Peyer's patch (tissue), 4 donors: ENCODE measurements around the gene MED13. TPM values are rescaled to one million over a fixed set of nuclear protein-coding genes. Genes with fewer than 3 reads are reported as not detected.
"Not testable (repeated sequence)": the region's sequence is repeated elsewhere in the genome, so short reads cannot be mapped to it uniquely, and the experiment has no call there.

Experiments
- DNase-seq, 3 donors: peaks; one replicate each; pipeline ENCODE4 v3.0.0-alpha.2; 2017 to 2019
- H3K27ac ChIP-seq, 4 donors: fragments of 200-600 bp; sonication (generic); one replicate each; pipeline ENCODE4 v1.5.1; 2016 to 2019
- H3K27me3 ChIP-seq, 2 donors: fragments of 200-600 bp; sonication (generic); one replicate each; pipeline ENCODE4 v1.5.1; 2019
- H3K36me3 ChIP-seq, 3 donors: fragments of 200-600 bp; sonication (generic); one replicate each; pipeline ENCODE4 v1.5.1; 2016 to 2019
- H3K4me1 ChIP-seq, 4 donors: fragments of 200-600 bp; sonication (generic); one replicate each; pipeline ENCODE4 v1.5.1; 2016 to 2019
- H3K4me3 ChIP-seq, 4 donors: fragments of 200-600 bp; sonication (generic); 1 replicate in 3 of 4; 2 replicates in 1 of 4; pipeline ENCODE4 v1.5.1; 2016 to 2019; ENCODE audit warnings: mild to moderate bottlenecking in 1 of 4
- H3K9me3 ChIP-seq, 4 donors: fragments of 200-600 bp; sonication (generic); one replicate each; pipeline ENCODE4 v1.5.1; 2016 to 2019; ENCODE audit warnings: mild to moderate bottlenecking in 1 of 4
- POLR2A ChIP-seq, 2 donors: fragments of 450-650 bp; IDR thresholded peaks; one replicate each; pipeline ENCODE4 v1.5.1; 2017; ENCODE audit warnings: antibody characterized with exemption in 2 of 2, mild to moderate bottlenecking in 2 of 2, moderate library complexity in 2 of 2
- total RNA-seq, 4 donors: library from RNA; depleted of rRNA; stranded (reverse); fragments of >200 nt; gene quantifications; one replicate each; pipeline ENCODE4 v1.1.0, GENCODE V29; 2016
- TF ChIP-seq, protein P1 (sequence below), 6 experiments: fragments of 450-650 bp in 4 of 6; fragments of 200-600 bp in 2 of 6; sonication (generic) in 1 of 6; IDR thresholded peaks; one replicate each; pipeline ENCODE4 v1.5.1; 2017 to 2019; ENCODE audit warnings: antibody characterized with exemption in 6 of 6, mild to moderate bottlenecking in 3 of 6, moderate library complexity in 1 of 6

The MED13 gene
- total RNA-seq, 4 donors from 2014 or later = 84.4 to 452 (median 131) TPM

GRCh38 chr17:61904094-61904710, 160.9 kb downstream of the MED13 start:
- Histone ChIP-seq H3K36me3 (peaks cover 0 to 31% (median 0%) of the 10 kb centered on the region in 3 donors), H3K27ac (peak overlapping the region in 3 of 4 donors; percentile 27 to 56 (median 45)), H3K4me3 (peak overlapping the region in 3 of 4 donors; percentile 11 to 25 (median 20)), H3K4me1 (no peaks in the 10 kb centered on the region), H3K27me3 (no peaks in the 10 kb centered on the region), H3K9me3 (no peaks in the 10 kb centered on the region)
- peak in 2 of 3 donors; percentile 50 to 76 for DNase-seq
- TF ChIP-seq, protein P1, sequence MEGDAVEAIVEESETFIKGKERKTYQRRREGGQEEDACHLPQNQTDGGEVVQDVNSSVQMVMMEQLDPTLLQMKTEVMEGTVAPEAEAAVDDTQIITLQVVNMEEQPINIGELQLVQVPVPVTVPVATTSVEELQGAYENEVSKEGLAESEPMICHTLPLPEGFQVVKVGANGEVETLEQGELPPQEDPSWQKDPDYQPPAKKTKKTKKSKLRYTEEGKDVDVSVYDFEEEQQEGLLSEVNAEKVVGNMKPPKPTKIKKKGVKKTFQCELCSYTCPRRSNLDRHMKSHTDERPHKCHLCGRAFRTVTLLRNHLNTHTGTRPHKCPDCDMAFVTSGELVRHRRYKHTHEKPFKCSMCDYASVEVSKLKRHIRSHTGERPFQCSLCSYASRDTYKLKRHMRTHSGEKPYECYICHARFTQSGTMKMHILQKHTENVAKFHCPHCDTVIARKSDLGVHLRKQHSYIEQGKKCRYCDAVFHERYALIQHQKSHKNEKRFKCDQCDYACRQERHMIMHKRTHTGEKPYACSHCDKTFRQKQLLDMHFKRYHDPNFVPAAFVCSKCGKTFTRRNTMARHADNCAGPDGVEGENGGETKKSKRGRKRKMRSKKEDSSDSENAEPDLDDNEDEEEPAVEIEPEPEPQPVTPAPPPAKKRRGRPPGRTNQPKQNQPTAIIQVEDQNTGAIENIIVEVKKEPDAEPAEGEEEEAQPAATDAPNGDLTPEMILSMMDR (IDR thresholded peaks at IDR 0.05) = no peak

DNA sequence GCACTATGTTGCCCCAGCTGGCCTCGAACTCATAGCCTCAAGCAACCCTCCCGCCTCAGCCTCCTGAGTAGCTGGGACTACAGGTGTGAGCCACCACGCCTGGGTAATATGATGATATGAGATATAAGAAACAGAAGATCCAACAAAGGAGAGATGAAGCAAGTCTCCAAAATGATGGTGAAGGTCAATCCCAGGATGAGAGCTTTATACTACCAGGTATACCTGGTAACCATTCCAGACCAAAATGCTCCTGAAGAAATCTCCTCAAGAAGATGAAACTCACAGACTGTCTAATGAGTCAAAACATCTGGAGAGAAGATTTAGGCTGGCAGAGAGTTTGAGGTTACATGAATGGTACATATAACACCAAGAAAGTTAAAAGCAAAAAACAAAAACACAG, 161.8 kb downstream of the MED13 start:
- no peak for DNase-seq

DNA sequence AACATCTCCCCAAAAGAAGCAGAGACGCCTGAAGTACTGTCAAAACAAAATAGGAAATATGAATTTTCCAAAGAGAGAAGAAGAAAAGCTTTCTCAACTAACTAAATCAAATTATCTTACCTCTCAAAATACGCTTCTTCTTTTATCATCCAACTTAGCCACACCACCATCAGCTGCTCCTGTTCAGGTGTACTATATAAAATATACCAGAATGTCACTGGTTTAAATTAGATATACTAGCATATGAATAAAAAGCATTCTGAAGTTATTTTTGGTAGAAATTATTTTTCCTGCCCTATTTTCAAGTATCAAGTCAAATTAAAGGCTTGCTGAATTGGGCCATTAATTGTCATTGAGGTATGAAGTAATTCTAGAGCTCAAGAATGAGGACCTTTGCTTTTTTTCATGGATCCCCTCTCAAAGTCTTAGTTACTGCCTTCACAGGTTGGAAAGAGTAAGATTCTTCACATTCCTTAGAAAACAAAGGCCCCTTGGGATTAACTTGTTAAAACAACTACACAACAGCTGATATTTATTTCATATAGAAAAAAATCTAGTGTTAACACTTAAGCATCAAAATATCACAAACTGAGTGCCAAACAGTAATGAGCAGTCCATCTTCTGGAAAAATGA, 167.4 kb downstream of the MED13 start:
- Histone ChIP-seq H3K27ac (no peak overlapping the region), H3K27me3 (no peaks in the 10 kb centered on the region), H3K4me1 (no peaks in the 10 kb centered on the region), H3K36me3 (peaks cover 0 to 57% (median 0%) of the 10 kb centered on the region in 3 donors), H3K4me3 (no peak overlapping the region), H3K9me3 (no peaks in the 10 kb centered on the region)
- no peak for DNase-seq
- TF ChIP-seq, protein P1 (IDR thresholded peaks at IDR 0.05) = no peak
- TF ChIP-seq POLR2A (IDR thresholded peaks at IDR 0.05) = no peak

More for the DNA sequence above, 161.8 kb downstream of the MED13 start:
- Histone ChIP-seq H3K27me3 (no peaks in the 10 kb centered on the region), H3K27ac (no peak overlapping the region), H3K9me3 (no peaks in the 10 kb centered on the region), H3K36me3 (peaks cover 0 to 33% (median 0%) of the 10 kb centered on the region in 3 donors), H3K4me1 (no peaks in the 10 kb centered on the region), H3K4me3 (no peak overlapping the region)
- no peak for TF ChIP-seq POLR2A (IDR thresholded peaks at IDR 0.05)
- TF ChIP-seq, protein P1 (IDR thresholded peaks at IDR 0.05) = no peak

DNA sequence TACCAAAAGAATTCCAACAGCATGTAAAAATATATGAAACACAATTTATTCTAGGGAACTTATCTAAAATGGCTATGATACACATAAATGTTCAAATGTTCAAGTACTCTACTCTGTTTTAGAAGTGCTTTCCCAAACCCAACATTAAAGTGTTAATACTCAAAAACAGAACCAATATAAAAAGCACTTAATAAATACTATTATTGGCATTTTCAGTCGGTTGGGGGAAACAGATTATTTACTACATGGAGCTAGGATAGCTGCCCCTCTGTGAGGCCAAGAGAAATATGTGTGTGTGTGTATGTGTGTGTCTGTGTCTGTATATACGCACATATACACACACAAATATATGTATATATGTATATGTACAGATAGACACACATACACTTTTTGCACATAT, 169.7 kb downstream of the MED13 start:
- no peak overlapping the region for H3K4me3 ChIP-seq
- peaks cover 0 to 44% (median 0%) of the 10 kb centered on the region in 3 donors for H3K36me3 ChIP-seq
- H3K27ac ChIP-seq = no peak overlapping the region
- no peak for DNase-seq
- H3K4me1 ChIP-seq = no peaks in the 10 kb centered on the region
- no peaks in the 10 kb centered on the region for H3K9me3 ChIP-seq
- TF ChIP-seq, protein P1 (IDR thresholded peaks at IDR 0.05) = no peak
- no peak for TF ChIP-seq POLR2A (IDR thresholded peaks at IDR 0.05)
- H3K27me3 ChIP-seq = no peaks in the 10 kb centered on the region

DNA sequence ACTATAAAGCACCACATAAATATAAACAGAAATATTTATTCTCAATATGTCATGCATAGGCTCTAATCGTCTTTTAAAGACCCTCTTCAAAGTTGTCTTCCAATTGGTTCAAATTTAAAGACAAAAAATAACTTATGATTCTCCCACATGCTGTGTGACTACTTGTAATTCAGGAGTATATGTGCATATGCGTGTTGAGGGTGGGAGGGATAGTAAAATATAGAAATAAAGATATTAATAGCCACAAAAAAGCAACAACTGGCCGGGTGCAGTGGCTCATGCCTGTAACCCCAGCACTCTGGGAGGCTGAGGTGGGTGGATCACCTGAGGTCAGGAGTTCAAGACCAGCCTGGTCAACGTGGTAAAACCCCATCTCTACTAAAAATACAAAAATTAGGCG, 170.8 kb downstream of the MED13 start:
- DNase-seq, H3K27me3 ChIP-seq, H3K4me3 ChIP-seq, H3K9me3 ChIP-seq, H3K27ac ChIP-seq, H3K4me1 ChIP-seq: not testable (repeated sequence)
- H3K36me3 ChIP-seq = peaks cover 0 to 53% (median 0%) of the 10 kb centered on the region in 3 donors

Other genes with a start within 250 kb of the MED13 start
- 10 to 100 TPM in 1 of 4 donors, 1 to 10 TPM in 3; 4.3 to 13.2 (median 4.5) TPM for gene BRIP1, start 201.8 kb downstream of the MED13 start, total RNA-seq
- gene INTS2, start 137.3 kb downstream of the MED13 start, total RNA-seq = 10 to 100 TPM in 2 of 4 donors, 1 to 10 TPM in 2; 6.7 to 13.2 (median 10.2) TPM